HG03354 (cell line): ENCODE results near the gene GPATCH2L.

ENCODE experiments used
- ATAC-seq: cut with Tn5 transposase; IDR thresholded peaks from one replicate; pipeline ENCODE4 v1.9.1; 2021; ENCODE audit warnings: mild to moderate bottlenecking; ENCODE audit not compliant: unreplicated experiment, poor library complexity, severe bottlenecking

Gene GPATCH2L

GRCh38 chr14:76134231-76134630, 17.5 kb upstream of the GPATCH2L start:
- no peak for ATAC-seq

GRCh38 chr14:76135722-76136121, 16.0 kb upstream of the GPATCH2L start:
- no peak for ATAC-seq

GRCh38 chr14:76136476-76137110, 15.1 kb upstream of the GPATCH2L start:
- no peak for ATAC-seq

- ATAC-seq: no peak
Measured at GRCh38 chr14:76138119-76138757, 13.5 kb upstream of the GPATCH2L start.

GRCh38 chr14:76138758-76139723, 12.7 kb upstream of the GPATCH2L start:
- no peak for ATAC-seq

- no peak for ATAC-seq
Measured at GRCh38 chr14:76143642-76144041, 8.1 kb upstream of the GPATCH2L start.

- ATAC-seq: no peak
Measured at GRCh38 chr14:76146976-76147375, 4.7 kb upstream of the GPATCH2L start.

- no peak for ATAC-seq
Measured at GRCh38 chr14:76149196-76149595, 2.5 kb upstream of the GPATCH2L start.

GRCh38 chr14:76152333-76152681, 585 bp downstream of the GPATCH2L start:
- peak; percentile 71 for ATAC-seq

- ATAC-seq: no peak
Measured at GRCh38 chr14:76153919-76154318, 2.2 kb downstream of the GPATCH2L start.

- no peak for ATAC-seq
Measured at GRCh38 chr14:76154539-76155126, 2.9 kb downstream of the GPATCH2L start.

GRCh38 chr14:76163668-76164363, 12.1 kb downstream of the GPATCH2L start:
- no peak for ATAC-seq

- no peak for ATAC-seq
Measured at GRCh38 chr14:76168531-76168930, 16.8 kb downstream of the GPATCH2L start.

GRCh38 chr14:76169776-76170175, 18.1 kb downstream of the GPATCH2L start:
- ATAC-seq: no peak

GRCh38 chr14:76174982-76175381, 23.3 kb downstream of the GPATCH2L start:
- no peak for ATAC-seq

GRCh38 chr14:76175942-76176341, 24.2 kb downstream of the GPATCH2L start:
- no peak for ATAC-seq

- no peak for ATAC-seq
Measured at GRCh38 chr14:76181546-76181945, 29.8 kb downstream of the GPATCH2L start.

GRCh38 chr14:76186308-76187027, 34.7 kb downstream of the GPATCH2L start:
- no peak for ATAC-seq

- no peak for ATAC-seq
Measured at GRCh38 chr14:76191297-76191696, 39.6 kb downstream of the GPATCH2L start.
